Activated T-helper 9 cell treated with anti-CD3 and anti-CD28 coated beads, Interleukin-2, amount 50 U/mL, for 16 hours (primary cell): ENCODE measurements around the gene SUGCT.

Experiments used
- DNase-seq: peaks from one replicate; pipeline ENCODE4 v3.0.0-alpha.2; 2020; ENCODE audit warnings: low read depth

The SUGCT gene

GRCh38 chr7:40733114-40733513 is 598.3 kb downstream of the SUGCT start:
- no peak for DNase-seq

GRCh38 chr7:40733578-40733977 is 598.8 kb downstream of the SUGCT start:
- DNase-seq: no peak

- no peak for DNase-seq
Measured at GRCh38 chr7:40739257-40739656, 604.5 kb downstream of the SUGCT start.

- DNase-seq: no peak
Measured at GRCh38 chr7:40742270-40742669, 607.5 kb downstream of the SUGCT start.

- no peak for DNase-seq
Measured at GRCh38 chr7:40746841-40747556, 612.2 kb downstream of the SUGCT start.

- DNase-seq: no peak
Measured at GRCh38 chr7:40747856-40748255, 613.1 kb downstream of the SUGCT start.

GRCh38 chr7:40749877-40750276 is 615.1 kb downstream of the SUGCT start:
- no peak for DNase-seq

GRCh38 chr7:40753455-40753854 is 618.6 kb downstream of the SUGCT start:
- no peak for DNase-seq

GRCh38 chr7:40755438-40755837 is 620.6 kb downstream of the SUGCT start:
- no peak for DNase-seq

- no peak for DNase-seq
Measured at GRCh38 chr7:40757109-40757508, 622.3 kb downstream of the SUGCT start.

GRCh38 chr7:40758590-40758989 is 623.8 kb downstream of the SUGCT start:
- DNase-seq: no peak

GRCh38 chr7:40760293-40760964 is 625.6 kb downstream of the SUGCT start:
- DNase-seq: no peak

- no peak for DNase-seq
Measured at GRCh38 chr7:40760987-40761386, 626.2 kb downstream of the SUGCT start.

GRCh38 chr7:40761762-40762560 is 627.2 kb downstream of the SUGCT start:
- DNase-seq: no peak

- DNase-seq: no peak
Measured at GRCh38 chr7:40763319-40764287, 628.8 kb downstream of the SUGCT start.

- DNase-seq: no peak
Measured at GRCh38 chr7:40765639-40766038, 630.8 kb downstream of the SUGCT start.

- no peak for DNase-seq
Measured at GRCh38 chr7:40772096-40772495, 637.3 kb downstream of the SUGCT start.

GRCh38 chr7:40773656-40774055 is 638.9 kb downstream of the SUGCT start:
- DNase-seq: no peak

- DNase-seq: no peak
Measured at GRCh38 chr7:40775877-40776276, 641.1 kb downstream of the SUGCT start.

- DNase-seq: no peak
Measured at GRCh38 chr7:40777730-40778312, 643.0 kb downstream of the SUGCT start.

- no peak for DNase-seq
Measured at GRCh38 chr7:40780460-40780859, 645.7 kb downstream of the SUGCT start.
